GM19452 (cell line): ENCODE data around the gene TCF20.

Experiments
- ATAC-seq: cut with Tn5 transposase; IDR thresholded peaks from one replicate; pipeline ENCODE4 v1.9.1; 2021; ENCODE audit not compliant: unreplicated experiment

Gene TCF20

GRCh38 chr22:42282252-42282942, 11.9 kb upstream of the TCF20 start:
- ATAC-seq = no peak

DNA sequence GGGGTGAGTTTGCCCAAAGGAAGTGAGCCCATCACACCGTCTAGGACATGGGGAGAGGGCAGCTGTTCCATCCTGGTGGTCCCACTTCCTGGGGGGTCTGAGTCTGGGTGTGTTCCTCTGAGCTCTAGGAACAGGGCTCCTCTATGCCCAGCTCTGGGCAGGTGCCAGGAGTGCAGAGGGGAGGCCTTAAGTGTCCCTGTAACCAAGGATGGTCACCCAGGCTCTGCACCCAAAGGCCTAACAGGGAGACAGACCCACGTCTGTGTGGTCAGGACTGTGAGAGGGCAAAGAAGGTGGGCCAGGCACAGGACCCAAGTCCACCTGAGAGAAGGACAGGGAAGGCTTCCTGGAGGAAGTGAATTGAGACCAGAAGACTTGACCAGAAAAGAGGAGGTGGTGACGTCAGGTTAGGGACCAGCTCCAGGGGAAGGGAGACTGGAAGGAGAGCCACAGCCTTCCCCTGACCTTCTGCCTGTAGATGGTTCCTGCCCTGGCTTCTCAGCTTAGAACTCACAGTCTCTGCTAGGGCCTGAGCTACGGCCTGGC, 11.3 kb upstream of the TCF20 start:
- no peak for ATAC-seq

- no peak for ATAC-seq
Measured at GRCh38 chr22:42281284-42281683, 10.8 kb upstream of the TCF20 start.

GRCh38 chr22:42280836-42281235, 10.4 kb upstream of the TCF20 start:
- no peak for ATAC-seq

- ATAC-seq = no peak
Measured at GRCh38 chr22:42280140-42280539, 9.7 kb upstream of the TCF20 start.

DNA sequence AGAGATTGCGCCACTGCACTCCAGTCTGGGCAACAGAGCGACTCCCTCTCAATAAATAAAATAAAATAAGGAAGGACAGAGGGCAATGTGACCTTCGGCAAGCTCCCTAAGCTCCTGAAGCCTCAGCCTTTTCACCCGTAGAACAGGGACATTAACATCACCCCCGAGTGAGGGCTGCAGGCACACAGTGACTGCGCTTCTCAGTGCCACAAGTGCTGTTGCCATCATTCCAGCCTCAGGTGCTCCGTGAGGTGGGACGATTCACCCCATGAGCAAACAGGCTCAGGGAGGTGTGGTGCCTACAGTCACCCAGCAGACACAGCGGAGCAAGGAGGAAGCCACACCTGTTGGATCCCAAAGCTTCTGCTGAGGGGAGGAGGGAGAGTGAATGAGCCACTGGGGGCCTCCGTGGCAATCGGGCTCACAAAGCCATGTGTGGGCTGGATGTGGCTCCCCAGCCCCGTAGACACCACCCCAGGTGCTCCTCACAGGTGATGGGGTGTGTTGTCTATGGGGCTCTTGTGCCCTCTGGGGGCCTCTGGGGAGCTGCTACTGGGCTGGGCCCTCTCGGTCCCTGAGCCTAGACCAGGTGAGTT, 9.1 kb upstream of the TCF20 start:
- no peak for ATAC-seq

- ATAC-seq = no peak
Measured at GRCh38 chr22:42277988-42278776, 7.7 kb upstream of the TCF20 start.

GRCh38 chr22:42277232-42277753, 6.8 kb upstream of the TCF20 start:
- ATAC-seq = no peak

DNA sequence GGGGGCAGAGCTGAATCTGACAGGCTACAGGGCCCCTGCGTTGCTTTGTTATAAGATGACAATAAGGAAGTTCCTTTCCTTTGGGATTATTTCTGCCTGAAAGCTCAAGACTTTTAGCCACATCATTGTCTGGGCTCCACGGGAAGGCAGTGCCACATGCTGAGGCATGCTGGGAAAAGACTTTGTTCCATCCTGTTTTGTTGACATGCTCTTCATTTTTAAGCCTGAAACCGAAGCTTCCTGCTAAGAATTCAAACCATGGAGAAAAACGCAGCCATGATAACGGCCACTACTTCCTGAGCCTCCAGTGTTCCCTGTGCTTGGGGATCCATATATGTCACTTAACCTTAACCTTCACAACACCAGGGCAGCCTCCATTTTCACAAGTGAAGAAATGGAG, 5.5 kb upstream of the TCF20 start:
- ATAC-seq = no peak

- ATAC-seq = no peak
Measured at GRCh38 chr22:42275176-42275575, 4.7 kb upstream of the TCF20 start.

DNA sequence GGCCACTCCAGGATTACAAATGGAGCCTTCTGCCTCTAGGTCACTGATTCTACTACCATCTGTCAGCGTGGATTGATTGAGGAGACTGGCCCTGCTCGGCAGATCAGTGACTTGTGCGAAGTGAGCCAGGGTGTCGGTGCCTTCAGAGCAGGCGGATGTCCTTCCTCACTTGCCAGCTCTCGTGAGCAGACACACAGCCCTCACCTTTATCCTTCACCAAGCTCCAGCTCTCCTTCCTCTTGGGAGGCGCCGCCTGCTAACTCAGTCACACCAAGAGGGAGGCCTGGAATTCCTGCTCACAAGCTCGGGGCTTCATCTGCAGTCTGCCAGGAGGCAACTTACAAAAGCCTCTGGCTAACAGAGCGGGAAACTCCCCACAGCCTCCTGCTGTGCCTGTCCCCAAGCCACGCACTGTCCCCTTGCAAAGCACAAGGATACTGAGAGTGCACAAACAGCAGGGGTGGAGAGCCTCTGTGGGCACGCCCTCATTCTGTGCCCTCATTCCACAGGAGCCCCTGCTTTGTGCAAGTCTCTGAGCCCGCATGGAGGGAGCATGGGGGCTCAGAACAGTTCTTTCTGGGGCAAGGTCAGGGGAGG, 3.5 kb upstream of the TCF20 start:
- no peak for ATAC-seq

DNA sequence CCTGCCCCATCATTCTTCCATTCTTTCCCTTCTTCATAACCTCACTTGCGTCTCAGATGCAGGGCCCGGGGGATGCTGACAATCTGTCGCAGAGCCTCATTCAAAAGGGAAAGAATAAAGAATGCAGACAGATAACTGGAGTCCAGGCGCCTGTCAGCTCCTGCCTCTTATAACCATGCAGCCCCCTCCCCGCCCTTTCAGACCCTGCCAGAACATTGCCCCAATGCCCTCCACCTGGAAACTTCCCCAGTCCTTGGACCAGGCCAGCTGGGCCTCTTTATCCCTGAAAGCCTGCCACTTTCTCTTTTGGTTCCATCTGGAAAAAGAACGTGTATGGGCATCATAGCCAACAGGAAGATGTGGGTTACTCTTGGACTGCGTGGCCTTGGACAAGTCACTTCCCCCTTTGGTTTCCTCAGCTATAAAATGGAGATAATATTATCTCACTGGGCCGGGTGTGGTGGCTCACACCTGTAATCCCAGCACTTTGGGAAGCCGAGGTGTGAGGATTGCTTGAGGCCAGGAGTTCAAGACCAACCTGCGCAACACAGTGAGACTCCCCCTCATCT, 2.1 kb upstream of the TCF20 start:
- ATAC-seq = no peak

GRCh38 chr22:42271906-42272305, 1.5 kb upstream of the TCF20 start:
- no peak for ATAC-seq

- ATAC-seq = no peak
Measured at GRCh38 chr22:42271191-42271813, 849 bp upstream of the TCF20 start.

DNA sequence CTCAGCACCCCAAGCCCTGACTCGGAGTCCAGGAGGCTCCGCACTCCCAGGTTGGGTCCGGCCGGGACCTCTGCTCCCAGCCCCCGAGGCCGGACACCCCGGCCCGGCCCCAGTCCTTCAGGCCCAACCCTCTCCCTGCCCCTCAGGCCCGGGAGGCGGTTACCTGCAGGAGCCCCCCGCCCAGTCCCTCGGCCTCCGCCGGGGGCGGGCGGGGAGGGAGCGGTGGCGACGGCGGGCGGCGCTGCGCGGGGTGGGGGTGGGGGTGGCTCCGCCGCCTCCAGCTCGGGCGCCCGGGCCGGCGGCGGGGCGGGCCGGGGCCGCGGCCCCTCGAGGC, 310 bp downstream of the TCF20 start:
- ATAC-seq = peak; percentile 45

DNA sequence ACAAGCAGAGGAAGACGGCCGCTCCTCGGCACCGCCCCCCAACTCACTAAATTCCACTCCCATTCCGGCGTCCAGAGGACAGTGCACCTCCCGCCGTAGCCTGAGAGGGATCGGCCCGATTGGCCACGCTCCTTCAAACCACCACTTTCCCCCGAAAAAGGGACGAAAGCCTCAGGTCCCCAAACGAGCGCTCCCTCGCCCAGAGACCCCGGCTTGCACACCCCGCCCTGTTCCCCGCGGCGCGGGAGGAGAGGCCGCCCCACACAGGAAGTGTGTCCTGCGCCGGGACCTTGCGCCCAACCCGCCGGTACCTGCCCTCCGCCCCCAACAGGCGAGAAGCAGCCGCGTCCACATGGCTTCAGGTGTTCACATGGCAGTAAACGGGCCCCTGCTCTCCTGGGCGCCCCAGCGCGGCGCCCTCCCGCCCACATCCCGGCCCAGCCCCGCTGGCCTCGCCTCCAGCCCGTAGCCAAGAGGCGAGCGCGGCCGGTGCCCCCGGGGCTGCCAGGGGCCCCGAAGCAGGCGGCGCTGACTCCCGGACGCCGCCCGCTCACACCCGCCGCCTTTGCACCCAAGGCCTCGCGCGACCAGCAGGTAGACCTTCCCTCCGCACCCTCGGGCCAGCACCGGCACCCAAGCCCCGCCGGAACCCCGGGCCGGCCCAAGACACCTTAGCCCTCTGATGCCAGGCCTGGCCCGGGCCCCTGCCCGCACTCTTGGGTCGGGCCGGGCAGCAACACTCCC, 849 bp downstream of the TCF20 start:
- ATAC-seq = peak; percentile 52

DNA sequence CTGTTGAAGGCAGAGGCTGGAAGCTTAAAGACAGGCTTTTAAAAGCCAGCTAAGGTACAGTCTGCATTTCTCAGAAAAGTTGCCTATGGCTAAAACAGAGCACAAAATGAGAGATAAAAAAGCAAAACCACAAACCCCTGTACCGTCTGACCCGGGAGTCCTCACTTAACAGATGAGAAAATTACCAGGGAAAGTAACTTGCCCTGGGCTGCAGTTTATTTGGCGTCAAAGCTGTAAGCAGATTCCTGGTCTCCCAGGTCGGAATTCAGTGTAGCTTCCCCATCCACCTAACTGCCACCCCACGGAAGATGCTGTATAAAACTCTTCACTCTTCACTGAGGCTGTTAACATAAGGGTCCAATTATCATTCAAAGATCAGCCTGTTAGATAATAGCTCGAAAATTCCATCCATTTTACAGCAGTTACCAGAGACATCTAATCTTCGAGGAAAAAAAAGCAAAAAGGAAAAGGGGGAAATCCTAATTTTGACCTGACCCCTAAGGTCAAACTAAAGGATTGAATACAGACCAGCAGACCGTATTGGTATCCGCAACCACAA, 1.5 kb downstream of the TCF20 start:
- ATAC-seq = no peak

GRCh38 chr22:42265321-42265720, 5.1 kb downstream of the TCF20 start:
- no peak for ATAC-seq

DNA sequence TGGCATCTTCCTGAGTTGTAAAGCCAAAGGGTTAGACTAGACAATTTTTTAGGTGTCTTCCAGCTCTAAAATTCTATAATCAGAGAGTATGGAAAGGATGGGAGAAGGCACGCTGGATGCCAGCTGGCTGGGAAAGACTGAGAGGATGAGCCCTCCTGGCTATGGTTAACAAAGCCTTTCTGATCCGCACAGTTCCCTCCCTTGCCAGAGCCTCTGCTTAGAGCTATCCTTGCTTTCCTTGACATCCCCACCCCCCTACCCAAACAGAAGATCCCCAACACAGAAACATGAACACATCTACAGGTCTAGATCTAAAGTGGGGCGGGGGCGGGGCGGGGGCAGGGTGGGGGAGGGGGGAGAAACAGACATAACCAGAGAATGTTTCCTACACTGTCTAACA, 6.5 kb downstream of the TCF20 start:
- ATAC-seq = no peak

DNA sequence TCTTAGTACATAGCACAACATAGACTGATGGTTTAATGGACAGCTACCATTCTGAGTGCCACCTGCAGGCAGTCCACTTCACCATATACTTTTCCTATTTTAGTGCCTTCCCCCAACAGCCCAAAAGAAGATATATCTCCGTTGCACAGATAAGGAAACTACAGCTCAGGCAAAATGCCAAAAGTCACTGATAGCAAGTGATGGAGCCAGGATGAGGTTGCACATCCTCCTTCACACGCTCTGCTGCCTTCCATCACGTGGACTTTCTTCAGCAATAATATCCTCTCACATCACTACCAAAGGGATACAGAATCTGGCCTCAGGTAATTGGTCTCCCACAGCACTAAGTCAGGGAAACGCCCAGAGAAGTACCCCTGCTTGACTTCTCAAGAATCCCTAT, 7.5 kb downstream of the TCF20 start:
- ATAC-seq = no peak
